CD14-positive monocyte (primary cell): ENCODE measurements around the gene NEK10. TPM values are rescaled to one million over a fixed set of nuclear protein-coding genes. Genes with fewer than 3 reads are reported as not detected.

Experiments
- DNase-seq, 3 donors: peaks; one replicate each; pipeline ENCODE4 v3.0.0-alpha.2; 2011 to 2022
- H2AFZ ChIP-seq: 2 replicates; pipeline ENCODE4 v1.6.0; 2012; ENCODE audit warnings: mild to moderate bottlenecking, low read depth, low read length, inconsistent platforms; ENCODE audit not compliant: insufficient read depth, poor library complexity, severe bottlenecking
- H3K27ac ChIP-seq, 2 donors: 1 replicate in 1 of 2; 2 replicates in 1 of 2; pipeline ENCODE4 v1.5.1; 2012 to 2013; ENCODE audit warnings: low read length in 2 of 2, control low read depth in 1 of 2, inconsistent platforms in 1 of 2, low read depth in 1 of 2, mild to moderate bottlenecking in 1 of 2
- H3K27me3 ChIP-seq, 2 donors: one replicate each; pipeline versions ENCODE4 v1.6.0 to v1.6.1; 2011 to 2013; ENCODE audit warnings: low read length in 2 of 2; ENCODE audit not compliant: control insufficient read depth in 2 of 2, insufficient read depth in 2 of 2
- H3K36me3 ChIP-seq, 2 donors: replicated peaks in 1 of 2; 1 replicate in 1 of 2; 2 replicates in 1 of 2; pipeline versions ENCODE4 v1.5.1 to v1.6.1; 2012 to 2013; ENCODE audit warnings: low read length in 2 of 2, control low read depth in 1 of 2, inconsistent platforms in 1 of 2, mild to moderate bottlenecking in 1 of 2; ENCODE audit not compliant: insufficient read depth in 2 of 2, control insufficient read depth in 1 of 2
- H3K4me1 ChIP-seq, 2 donors: 1 replicate in 1 of 2; 2 replicates in 1 of 2; pipeline versions ENCODE4 v1.5.1 to v1.6.1; 2012 to 2013; ENCODE audit warnings: low read length in 2 of 2, control low read depth in 1 of 2, inconsistent platforms in 1 of 2, mild to moderate bottlenecking in 1 of 2, moderate library complexity in 1 of 2; ENCODE audit not compliant: insufficient read depth in 2 of 2, control insufficient read depth in 1 of 2
- H3K4me2 ChIP-seq: replicated peaks from 2 replicates; pipeline ENCODE3; 2012; ENCODE audit warnings: low read length, moderate library complexity, mild to moderate bottlenecking; ENCODE audit not compliant: poor library complexity, severe bottlenecking; ENCODE audit errors: extremely low read depth
- H3K4me3 ChIP-seq, 3 experiments: fragments of 200-600 bp in 1 of 3; sonication (generic) in 1 of 3; replicated peaks in 1 of 3; 1 replicate in 2 of 3; 2 replicates in 1 of 3; pipeline ENCODE4 v1.5.1; 2011 to 2013; ENCODE audit warnings: low read length in 3 of 3, mild to moderate bottlenecking in 3 of 3, control low read depth in 2 of 3, low read depth in 2 of 3, inconsistent platforms in 1 of 3, moderate library complexity in 1 of 3
- H3K79me2 ChIP-seq: 2 replicates; pipeline ENCODE4 v1.6.0; 2012; ENCODE audit warnings: mild to moderate bottlenecking, control low read depth, inconsistent platforms, low read length, moderate library complexity; ENCODE audit not compliant: insufficient read depth
- H3K9ac ChIP-seq: 2 replicates; pipeline ENCODE4 v1.6.0; 2017; ENCODE audit warnings: low read length, mild to moderate bottlenecking; ENCODE audit not compliant: insufficient read depth, poor library complexity, severe bottlenecking
- H3K9me3 ChIP-seq, 2 donors: replicated peaks in 1 of 2; 1 replicate in 1 of 2; 2 replicates in 1 of 2; pipeline versions ENCODE4 v1.5.1 to v1.6.1; 2012 to 2013; ENCODE audit warnings: low read length in 2 of 2, control low read depth in 1 of 2; ENCODE audit not compliant: control insufficient read depth in 1 of 2, insufficient read depth in 1 of 2
- H4K20me1 ChIP-seq: 2 replicates; pipeline ENCODE4 v1.6.0; 2012; ENCODE audit warnings: mild to moderate bottlenecking, low read length, control low read depth, moderate library complexity; ENCODE audit not compliant: insufficient read depth
- H3K27ac Mint-ChIP-seq, 7 donors: one replicate each; pipeline ENCODE4 v1.8.0; 2020; ENCODE audit warnings: mild to moderate bottlenecking in 7 of 7, mixed read lengths in 7 of 7, moderate library complexity in 6 of 7, inconsistent platforms in 2 of 7
- H3K27me3 Mint-ChIP-seq, 3 donors: one replicate each; pipeline ENCODE4 v1.8.0; 2021 to 2022; ENCODE audit warnings: low read depth in 3 of 3, mild to moderate bottlenecking in 3 of 3, mixed read lengths in 3 of 3, moderate library complexity in 3 of 3, inconsistent platforms in 1 of 3
- H3K36me3 Mint-ChIP-seq, 2 donors: one replicate each; pipeline ENCODE4 v1.8.0; 2020; ENCODE audit warnings: mixed read lengths in 2 of 2, inconsistent platforms in 1 of 2, mild to moderate bottlenecking in 1 of 2
- H3K4me1 Mint-ChIP-seq: one replicate; pipeline ENCODE4 v1.8.0; 2020; ENCODE audit warnings: mild to moderate bottlenecking, mixed read lengths
- H3K4me3 Mint-ChIP-seq, 2 donors: one replicate each; pipeline ENCODE4 v1.8.0; 2020; ENCODE audit warnings: mild to moderate bottlenecking in 2 of 2, mixed read lengths in 2 of 2, moderate library complexity in 1 of 2
- H3K9me3 Mint-ChIP-seq, 7 donors: one replicate each; pipeline ENCODE4 v1.8.0; 2020 to 2022; ENCODE audit warnings: mixed read lengths in 7 of 7, mild to moderate bottlenecking in 6 of 7, moderate library complexity in 6 of 7, inconsistent platforms in 2 of 7
- WGBS: methylation state at CpG from one replicate; pipeline ENCODE4 v1.1.5; 2013; ENCODE audit warnings: missing lambda C conversion rate; ENCODE audit not compliant: insufficient coverage; 5-methylcytosine and 5-hydroxymethylcytosine counted together
- intact Hi-C, 2 donors: fragments of 100-400 bp; cut with micrococcal nuclease; formaldehyde crosslinking; loops; one replicate each; pipeline versions ENCODE4 v1.15.0 to v1.15.1; 2023
- polyA plus RNA-seq, 3 donors: library from polyadenylated mRNA; depleted of rRNA in 1 of 3; unstranded in 2 of 3; stranded (reverse) in 1 of 3; fragments of 300-500 nt in 2 of 3; fragments of >200 nt in 1 of 3; fragmentation: Illumina TruSeq in 2 of 3; gene quantifications; 1 replicate in 2 of 3; 2 replicates in 1 of 3; pipeline ENCODE4 v1.2.3, GENCODE V29; 2012 to 2021
- TF ChIP-seq, protein P1 (sequence below): fragments of 200-600 bp; IDR thresholded peaks from one replicate; pipeline ENCODE4 v1.8.0; 2022; ENCODE audit warnings: antibody characterized with exemption, mild to moderate bottlenecking

NEK10 gene
- polyA plus RNA-seq, 3 donors, result not detected

DNA sequence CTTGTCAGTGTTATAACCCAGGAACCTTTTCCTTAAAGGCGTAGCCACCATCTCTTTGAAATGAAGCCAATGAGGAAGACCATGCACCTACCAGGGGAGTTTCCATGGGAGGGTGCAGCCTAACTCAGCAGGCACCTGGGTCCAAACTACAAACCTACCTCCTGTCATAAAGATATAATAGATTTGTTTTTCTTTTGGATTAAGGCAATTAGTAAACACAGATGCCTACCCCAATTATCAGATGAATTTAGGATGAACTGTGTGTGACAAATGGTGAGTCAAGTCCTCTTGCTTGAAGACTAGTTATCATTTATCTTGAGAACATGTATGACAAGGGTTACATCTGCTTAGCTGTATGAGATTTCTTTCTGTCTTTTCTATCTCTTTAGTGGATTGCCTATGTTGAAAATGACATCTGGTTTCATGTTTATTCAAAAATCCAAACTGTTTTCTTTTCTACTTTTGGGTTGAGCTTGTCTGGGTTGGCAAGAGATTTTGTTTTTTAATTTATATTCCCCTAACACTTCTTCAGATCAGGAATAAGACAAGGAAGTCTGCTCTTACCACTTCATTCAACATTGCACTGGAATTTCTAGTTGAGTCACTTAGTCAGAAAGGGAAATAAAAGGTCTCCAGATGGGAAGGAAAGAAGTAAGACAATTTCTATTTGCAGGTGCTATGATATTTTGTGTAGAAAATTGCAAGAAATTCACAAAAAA is 149.9 kb downstream of the NEK10 start:
- H3K79me2 ChIP-seq, result no peaks in the 10 kb centered on the region
- DNase-seq, result no peak
- no peak overlapping the region for H3K27ac Mint-ChIP-seq
- no peaks in the 10 kb centered on the region for H3K36me3 ChIP-seq
- H3K27me3 Mint-ChIP-seq, result peaks cover 0 to 1% (median 1%) of the 10 kb centered on the region in 3 donors
- no peak overlapping the region for H3K4me2 ChIP-seq
- no peaks in the 10 kb centered on the region for H3K36me3 Mint-ChIP-seq
- TF ChIP-seq, protein P1, sequence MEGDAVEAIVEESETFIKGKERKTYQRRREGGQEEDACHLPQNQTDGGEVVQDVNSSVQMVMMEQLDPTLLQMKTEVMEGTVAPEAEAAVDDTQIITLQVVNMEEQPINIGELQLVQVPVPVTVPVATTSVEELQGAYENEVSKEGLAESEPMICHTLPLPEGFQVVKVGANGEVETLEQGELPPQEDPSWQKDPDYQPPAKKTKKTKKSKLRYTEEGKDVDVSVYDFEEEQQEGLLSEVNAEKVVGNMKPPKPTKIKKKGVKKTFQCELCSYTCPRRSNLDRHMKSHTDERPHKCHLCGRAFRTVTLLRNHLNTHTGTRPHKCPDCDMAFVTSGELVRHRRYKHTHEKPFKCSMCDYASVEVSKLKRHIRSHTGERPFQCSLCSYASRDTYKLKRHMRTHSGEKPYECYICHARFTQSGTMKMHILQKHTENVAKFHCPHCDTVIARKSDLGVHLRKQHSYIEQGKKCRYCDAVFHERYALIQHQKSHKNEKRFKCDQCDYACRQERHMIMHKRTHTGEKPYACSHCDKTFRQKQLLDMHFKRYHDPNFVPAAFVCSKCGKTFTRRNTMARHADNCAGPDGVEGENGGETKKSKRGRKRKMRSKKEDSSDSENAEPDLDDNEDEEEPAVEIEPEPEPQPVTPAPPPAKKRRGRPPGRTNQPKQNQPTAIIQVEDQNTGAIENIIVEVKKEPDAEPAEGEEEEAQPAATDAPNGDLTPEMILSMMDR, result no peak
- no CpG with 5 or more reads among the region's 1 CpG for WGBS
- H3K27me3 ChIP-seq, result no peaks in the 10 kb centered on the region
- intact Hi-C loops, result no loop called here
- H2AFZ ChIP-seq, result no peak overlapping the region
- no peak overlapping the region for H3K4me3 ChIP-seq
- H3K9me3 Mint-ChIP-seq, result peaks cover 0 to 9% (median 7%) of the 10 kb centered on the region in 7 donors
- no peaks in the 10 kb centered on the region for H4K20me1 ChIP-seq
- H3K4me3 Mint-ChIP-seq, result no peak overlapping the region
- no peaks in the 10 kb centered on the region for H3K4me1 ChIP-seq
- no peak overlapping the region for H3K27ac ChIP-seq
- H3K9ac ChIP-seq, result no peak overlapping the region
- peaks cover 0 to 3% of the 10 kb centered on the region in 2 donors for H3K9me3 ChIP-seq
- no peaks in the 10 kb centered on the region for H3K4me1 Mint-ChIP-seq

DNA sequence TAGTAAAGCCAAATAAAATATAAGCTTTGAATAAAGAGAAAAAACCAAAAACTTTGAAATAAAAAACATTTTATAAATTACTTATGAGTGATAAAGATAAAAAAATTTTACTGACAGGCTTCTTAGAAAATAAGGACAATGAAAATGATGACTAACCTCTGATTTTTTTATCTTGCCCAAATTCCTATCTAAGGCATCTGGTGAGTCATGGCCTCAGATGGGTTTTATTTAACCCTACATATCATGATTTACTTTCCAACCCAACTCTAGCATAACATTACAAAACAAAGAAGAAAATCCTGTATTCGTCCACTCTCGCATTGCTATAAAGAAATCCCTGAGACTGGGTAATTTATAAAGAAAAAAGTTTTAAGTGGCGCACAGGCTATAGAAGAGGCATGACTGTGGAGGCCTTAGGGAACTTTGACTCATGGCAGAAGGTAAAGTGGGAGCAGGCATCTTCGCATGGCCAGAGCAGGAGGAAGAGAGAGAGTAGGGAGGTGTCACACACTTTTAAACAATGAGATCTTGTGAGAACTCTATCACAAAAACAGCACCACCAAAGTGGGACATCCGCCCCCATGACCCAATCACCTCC is 152.1 kb downstream of the NEK10 start:
- H3K27ac ChIP-seq, result no peak overlapping the region
- H3K4me1 ChIP-seq, result no peaks in the 10 kb centered on the region
- H4K20me1 ChIP-seq, result no peaks in the 10 kb centered on the region
- no peak overlapping the region for H3K27ac Mint-ChIP-seq
- H3K9me3 Mint-ChIP-seq, result peaks cover 0 to 12% (median 6%) of the 10 kb centered on the region in 7 donors
- H3K27me3 Mint-ChIP-seq, result peaks cover 0 to 1% (median 0%) of the 10 kb centered on the region in 3 donors
- H3K4me3 ChIP-seq, result no peak overlapping the region
- DNase-seq, result no peak
- H3K27me3 ChIP-seq, result no peaks in the 10 kb centered on the region
- WGBS, result 100% methylated on average over 2 of the region's 5 CpGs
- H3K9ac ChIP-seq, result no peak overlapping the region
- H3K36me3 ChIP-seq, result no peaks in the 10 kb centered on the region
- TF ChIP-seq, protein P1, result no peak
- intact Hi-C loops, result no loop called here
- no peak overlapping the region for H3K4me3 Mint-ChIP-seq
- no peaks in the 10 kb centered on the region for H3K36me3 Mint-ChIP-seq
- no peak overlapping the region for H3K4me2 ChIP-seq
- no peaks in the 10 kb centered on the region for H3K4me1 Mint-ChIP-seq
- peaks cover 0 to 3% of the 10 kb centered on the region in 2 donors for H3K9me3 ChIP-seq
- H2AFZ ChIP-seq, result no peak overlapping the region
- H3K79me2 ChIP-seq, result no peaks in the 10 kb centered on the region
